Activated CD4-positive, alpha-beta T cell treated with anti-CD3 and anti-CD28 coated beads for 36 hours (primary cell): ENCODE results near the gene CCDC122. TPM values are rescaled to one million over a fixed set of nuclear protein-coding genes. Genes with fewer than 3 reads are reported as not detected.

Experiments used
- ATAC-seq: fragments of 200-7000 bp; cut with Tn5 transposase; one replicate; pipeline ENCODE4 v1.10.0; 2021; ENCODE audit warnings: mild to moderate bottlenecking, moderate library complexity
- CTCF ChIA-PET: fragments of 350-600 bp; sonication (Branson Sonifier 250); formaldehyde crosslinking; loops from one replicate; lab custom pipeline; 2021; ENCODE audit warnings: antibody characterized with exemption; lab: Charles Lee
- POLR2A ChIA-PET: fragments of 350-600 bp; sonication (Branson Sonifier 250); formaldehyde crosslinking; loops from one replicate; lab custom pipeline; 2021; ENCODE audit warnings: antibody characterized with exemption, inconsistent platforms; lab: Charles Lee
- DNase-seq: peaks from one replicate; pipeline ENCODE4 v3.0.0-alpha.2; 2020
- H3K27ac Mint-ChIP-seq: one replicate; pipeline ENCODE4 v1.8.0; 2021; ENCODE audit warnings: mixed read lengths
- H3K27me3 Mint-ChIP-seq: one replicate; pipeline ENCODE4 v1.8.0; 2021; ENCODE audit warnings: mixed read lengths
- H3K36me3 Mint-ChIP-seq: one replicate; pipeline ENCODE4 v1.8.0; 2021; ENCODE audit warnings: low read depth, mixed read lengths
- H3K4me1 Mint-ChIP-seq: one replicate; pipeline ENCODE4 v1.8.0; 2021; ENCODE audit warnings: mixed read lengths
- H3K4me3 Mint-ChIP-seq: one replicate; pipeline ENCODE4 v1.8.0; 2021; ENCODE audit warnings: mild to moderate bottlenecking, moderate library complexity, mixed read lengths
- H3K9me3 Mint-ChIP-seq: one replicate; pipeline ENCODE4 v1.8.0; 2021; ENCODE audit warnings: low read depth, mixed read lengths
- intact Hi-C, 2 experiments: fragments of 100-400 bp; cut with DNase I in 1 of 2; cut with micrococcal nuclease in 1 of 2; formaldehyde crosslinking; loops; one replicate each; pipeline versions ENCODE4 v1.14.2 to v1.15.1; 2022 to 2024; cut with DNase I, micrococcal nuclease
- total RNA-seq, 2 experiments: library from RNA; stranded (reverse); gene quantifications; one replicate each; pipeline ENCODE4 v1.2.3, GENCODE V29; 2021

Gene CCDC122
- total RNA-seq, 2 experiments from 2014 or later, result 2.0 to 3.1 TPM

GRCh38 chr13:43905435-43906031 is 26.0 kb upstream of the CCDC122 start:
- peaks cover 5% of the 10 kb centered on the region for H3K27me3 Mint-ChIP-seq
- no peak overlapping the region for H3K4me3 Mint-ChIP-seq
- H3K27ac Mint-ChIP-seq, result no peak overlapping the region
- no peaks in the 10 kb centered on the region for H3K36me3 Mint-ChIP-seq
- intact Hi-C loops, result loop anchor here (1.0 to 10.0 kb wide), 8 partner anchors 147 to 1399 kb away; no protein-coding TSS in a partner anchor
- ATAC-seq (peak; percentile 64), DNase-seq (peak; percentile 27)
- ChIA-PET POLR2A (no interaction called here), CTCF (interaction anchor here (0.6 to 2.9 kb wide), 22 partner anchors 10 to 619 kb away, joined by 3 to 36 read pairs (median 4); no protein-coding TSS in a partner anchor)
- no peaks in the 10 kb centered on the region for H3K9me3 Mint-ChIP-seq
- H3K4me1 Mint-ChIP-seq, result peaks cover 7% of the 10 kb centered on the region

GRCh38 chr13:43895940-43896339 is 16.4 kb upstream of the CCDC122 start:
- ATAC-seq (no peak), DNase-seq (no peak)
- Mint-ChIP-seq H3K4me3 (no peak overlapping the region), H3K36me3 (no peaks in the 10 kb centered on the region), H3K27ac (no peak overlapping the region), H3K9me3 (no peaks in the 10 kb centered on the region), H3K27me3 (no peaks in the 10 kb centered on the region), H3K4me1 (no peaks in the 10 kb centered on the region)
- POLR2A ChIA-PET, result no interaction called here
- CTCF ChIA-PET, result no interaction called here
- intact Hi-C loops, result no loop called here

GRCh38 chr13:43894438-43894837 is 14.9 kb upstream of the CCDC122 start:
- intact Hi-C loops, result no loop called here
- no peaks in the 10 kb centered on the region for H3K4me1 Mint-ChIP-seq
- no peak overlapping the region for H3K27ac Mint-ChIP-seq
- H3K27me3 Mint-ChIP-seq, result no peaks in the 10 kb centered on the region
- H3K36me3 Mint-ChIP-seq, result peaks cover 2% of the 10 kb centered on the region
- POLR2A ChIA-PET, result interaction anchor here (0.7 kb wide), 1 partner anchor 227 kb away, joined by 4 read pairs; no protein-coding TSS in a partner anchor
- ATAC-seq (no peak), DNase-seq (no peak)
- no peaks in the 10 kb centered on the region for H3K9me3 Mint-ChIP-seq
- no peak overlapping the region for H3K4me3 Mint-ChIP-seq
- CTCF ChIA-PET, result interaction anchor here (0.8 kb wide), 1 partner anchor 11 kb away, joined by 3 read pairs; no protein-coding TSS in a partner anchor

GRCh38 chr13:43884222-43884621 is 4.7 kb upstream of the CCDC122 start:
- DNase-seq, result no peak
- ChIA-PET POLR2A (no interaction called here), CTCF (interaction anchor here (1.0 to 1.7 kb wide), 2 partner anchors 10 to 41 kb away, joined by 3 to 6 read pairs; no protein-coding TSS in a partner anchor)
- H3K27me3 Mint-ChIP-seq, result peaks cover 13% of the 10 kb centered on the region
- no peaks in the 10 kb centered on the region for H3K9me3 Mint-ChIP-seq
- no peak for ATAC-seq
- H3K4me3 Mint-ChIP-seq, result no peak overlapping the region
- intact Hi-C loops, result no loop called here
- peaks cover 8% of the 10 kb centered on the region for H3K36me3 Mint-ChIP-seq
- no peak overlapping the region for H3K27ac Mint-ChIP-seq
- peaks cover 8% of the 10 kb centered on the region for H3K4me1 Mint-ChIP-seq

- CTCF ChIA-PET, result interaction anchor here (0.8 to 1.7 kb wide), 3 partner anchors 9 to 42 kb away, joined by 3 to 6 read pairs (median 3); no protein-coding TSS in a partner anchor
- POLR2A ChIA-PET, result no interaction called here
- Mint-ChIP-seq H3K27ac (no peak overlapping the region), H3K4me1 (peaks cover 9% of the 10 kb centered on the region), H3K9me3 (no peaks in the 10 kb centered on the region), H3K36me3 (peaks cover 8% of the 10 kb centered on the region), H3K27me3 (peaks cover 13% of the 10 kb centered on the region), H3K4me3 (no peak overlapping the region)
- ATAC-seq, result no peak
- no peak for DNase-seq
- intact Hi-C loops, result no loop called here
Measured at GRCh38 chr13:43883631-43884030, 4.1 kb upstream of the CCDC122 start.

GRCh38 chr13:43881580-43881979 is 2.0 kb upstream of the CCDC122 start:
- Mint-ChIP-seq H3K4me3 (no peak overlapping the region), H3K27me3 (peaks cover 13% of the 10 kb centered on the region), H3K27ac (no peak overlapping the region), H3K4me1 (peaks cover 22% of the 10 kb centered on the region), H3K9me3 (no peaks in the 10 kb centered on the region), H3K36me3 (peaks cover 8% of the 10 kb centered on the region)
- no peak for ATAC-seq
- intact Hi-C loops, result no loop called here
- ChIA-PET CTCF (interaction anchor here (2.0 to 2.4 kb wide), 2 partner anchors 24 to 602 kb away, joined by 4 to 6 read pairs; no protein-coding TSS in a partner anchor), POLR2A (no interaction called here)
- no peak for DNase-seq

- ATAC-seq, result no peak
- H3K4me3 Mint-ChIP-seq, result no peak overlapping the region
- H3K27ac Mint-ChIP-seq, result no peak overlapping the region
- H3K27me3 Mint-ChIP-seq, result peaks cover 13% of the 10 kb centered on the region
- intact Hi-C loops, result no loop called here
- peaks cover 8% of the 10 kb centered on the region for H3K36me3 Mint-ChIP-seq
- POLR2A ChIA-PET, result no interaction called here
- no peaks in the 10 kb centered on the region for H3K9me3 Mint-ChIP-seq
- H3K4me1 Mint-ChIP-seq, result peaks cover 22% of the 10 kb centered on the region
- DNase-seq, result no peak
- CTCF ChIA-PET, result interaction anchor here (2.0 to 2.4 kb wide), 2 partner anchors 24 to 603 kb away, joined by 4 to 6 read pairs; no protein-coding TSS in a partner anchor
Measured at GRCh38 chr13:43880926-43881325, 1.4 kb upstream of the CCDC122 start.

GRCh38 chr13:43880214-43880855 is 795 bp upstream of the CCDC122 start:
- Mint-ChIP-seq H3K27me3 (peaks cover 13% of the 10 kb centered on the region), H3K27ac (peak overlapping the region; percentile 61), H3K9me3 (no peaks in the 10 kb centered on the region), H3K4me1 (peaks cover 22% of the 10 kb centered on the region), H3K36me3 (peaks cover 3% of the 10 kb centered on the region), H3K4me3 (peak overlapping the region; percentile 79)
- no peak for ATAC-seq
- intact Hi-C loops, result no loop called here
- no peak for DNase-seq
- CTCF ChIA-PET, result interaction anchor here (0.5 to 2.0 kb wide), 2 partner anchors 14 to 603 kb away, joined by 4 read pairs; no protein-coding TSS in a partner anchor
- POLR2A ChIA-PET, result no interaction called here

GRCh38 chr13:43879755-43880181 is 228 bp upstream of the CCDC122 start, which contains the start of gene LACC1:
Gene LACC1 (plus strand): TSS chr13:43879904. CDS start chr13:43880986, 1,082 bp downstream.
- CTCF ChIA-PET, result interaction anchor here (0.5 kb wide), 1 partner anchor 14 kb away, joined by 4 read pairs; no protein-coding TSS in a partner anchor
- H3K9me3 Mint-ChIP-seq, result no peaks in the 10 kb centered on the region
- peaks cover 3% of the 10 kb centered on the region for H3K36me3 Mint-ChIP-seq
- ATAC-seq (peak; percentile 51), DNase-seq (peak; percentile 50)
- intact Hi-C loops, result loop anchor here (1.0 to 10.0 kb wide), 5 partner anchors 82 to 1285 kb away; no protein-coding TSS in a partner anchor
- peak within 1 kb of the TSS; percentile 82 for H3K27ac Mint-ChIP-seq
- peaks cover 13% of the 10 kb centered on the region for H3K27me3 Mint-ChIP-seq
- POLR2A ChIA-PET, result no interaction called here
- H3K4me3 Mint-ChIP-seq, result peak within 1 kb of the TSS; percentile 79
- peaks cover 22% of the 10 kb centered on the region for H3K4me1 Mint-ChIP-seq

- intact Hi-C loops, result loop anchor here (5.0 to 10.0 kb wide), 4 partner anchors 80 to 1283 kb away; no protein-coding TSS in a partner anchor
- ChIA-PET POLR2A (no interaction called here), CTCF (interaction anchor here (0.7 kb wide), 1 partner anchor 987 kb away, joined by 5 read pairs; no protein-coding TSS in a partner anchor)
- Mint-ChIP-seq H3K36me3 (peaks cover 3% of the 10 kb centered on the region), H3K9me3 (no peaks in the 10 kb centered on the region), H3K4me3 (no peak overlapping the region), H3K4me1 (peaks cover 22% of the 10 kb centered on the region), H3K27ac (no peak overlapping the region), H3K27me3 (peaks cover 13% of the 10 kb centered on the region)
- no peak for ATAC-seq
- no peak for DNase-seq
Measured at GRCh38 chr13:43877766-43878165, 1.8 kb downstream of the CCDC122 start.

GRCh38 chr13:43877326-43877725 is 2.2 kb downstream of the CCDC122 start:
- Mint-ChIP-seq H3K4me3 (no peak overlapping the region), H3K36me3 (peaks cover 3% of the 10 kb centered on the region), H3K4me1 (peaks cover 22% of the 10 kb centered on the region), H3K9me3 (no peaks in the 10 kb centered on the region), H3K27me3 (peaks cover 13% of the 10 kb centered on the region), H3K27ac (no peak overlapping the region)
- ChIA-PET CTCF (interaction anchor here (0.7 to 0.8 kb wide), 2 partner anchors 283 to 987 kb away, joined by 3 to 5 read pairs; no protein-coding TSS in a partner anchor), POLR2A (no interaction called here)
- ATAC-seq (no peak), DNase-seq (no peak)
- intact Hi-C loops, result loop anchor here (5.0 to 10.0 kb wide), 4 partner anchors 80 to 1283 kb away; no protein-coding TSS in a partner anchor
